ENCODE measurements around the gene RALGAPB.

DNA sequence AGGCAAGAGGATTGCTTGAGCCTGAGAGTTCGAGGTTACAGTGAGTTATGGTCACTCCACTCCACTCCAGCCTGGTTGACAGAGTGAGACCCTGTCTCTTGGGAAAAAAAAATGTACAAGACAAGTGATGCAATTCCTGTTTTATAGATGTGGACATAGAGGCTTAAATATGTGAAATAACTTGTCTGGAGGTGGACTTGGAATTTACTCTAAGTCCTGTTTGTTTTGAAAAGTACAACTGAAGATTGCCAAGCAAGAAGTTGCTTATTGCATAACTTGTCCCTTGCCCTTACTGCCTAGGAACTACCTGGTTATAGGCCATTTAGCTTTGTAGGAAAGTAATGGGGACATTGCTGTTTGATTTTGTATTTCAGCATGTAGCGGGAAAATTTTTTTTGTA is 82.3 kb downstream of the RALGAPB start:
- TF ChIP-seq, protein P1, sequence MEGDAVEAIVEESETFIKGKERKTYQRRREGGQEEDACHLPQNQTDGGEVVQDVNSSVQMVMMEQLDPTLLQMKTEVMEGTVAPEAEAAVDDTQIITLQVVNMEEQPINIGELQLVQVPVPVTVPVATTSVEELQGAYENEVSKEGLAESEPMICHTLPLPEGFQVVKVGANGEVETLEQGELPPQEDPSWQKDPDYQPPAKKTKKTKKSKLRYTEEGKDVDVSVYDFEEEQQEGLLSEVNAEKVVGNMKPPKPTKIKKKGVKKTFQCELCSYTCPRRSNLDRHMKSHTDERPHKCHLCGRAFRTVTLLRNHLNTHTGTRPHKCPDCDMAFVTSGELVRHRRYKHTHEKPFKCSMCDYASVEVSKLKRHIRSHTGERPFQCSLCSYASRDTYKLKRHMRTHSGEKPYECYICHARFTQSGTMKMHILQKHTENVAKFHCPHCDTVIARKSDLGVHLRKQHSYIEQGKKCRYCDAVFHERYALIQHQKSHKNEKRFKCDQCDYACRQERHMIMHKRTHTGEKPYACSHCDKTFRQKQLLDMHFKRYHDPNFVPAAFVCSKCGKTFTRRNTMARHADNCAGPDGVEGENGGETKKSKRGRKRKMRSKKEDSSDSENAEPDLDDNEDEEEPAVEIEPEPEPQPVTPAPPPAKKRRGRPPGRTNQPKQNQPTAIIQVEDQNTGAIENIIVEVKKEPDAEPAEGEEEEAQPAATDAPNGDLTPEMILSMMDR (IDR thresholded peaks at IDR 0.05; ENCODE audit: borderline replicate concordance, extremely low read depth, low read length, poor library complexity, severe bottlenecking): no peak
- no peak for TF ChIP-seq EZH2 (IDR thresholded peaks at IDR 0.05; ENCODE audit: borderline replicate concordance, low read depth, low read length, severe bottlenecking)

Measured in DND-41 (cell line).